Fibroblast of villous mesenchyme (primary cell): ENCODE data around the gene UBTFL1. TPM values are rescaled to one million over a fixed set of nuclear protein-coding genes. Genes with fewer than 3 reads are reported as not detected.

Experiments used
- DNase-seq: peaks from one replicate; pipeline ENCODE4 v3.0.0-alpha.2; 2010; ENCODE audit warnings: low read depth
- H3K4me3 ChIP-seq: 2 replicates; pipeline ENCODE4 v1.5.1; 2011; ENCODE audit warnings: low read depth, mild to moderate bottlenecking, low read length
- CTCF ChIP-seq: IDR thresholded peaks from 2 replicates; pipeline ENCODE4 v1.5.1; 2012; ENCODE audit warnings: low read depth, mild to moderate bottlenecking, low read length; ENCODE audit not compliant: insufficient read depth
- small RNA-seq: library from RNA; depleted of rRNA; stranded (forward); fragments of <200 nt; gene quantifications from one replicate; pipeline ENCODE3, GENCODE V24; 2012
- total RNA-seq: library from RNA; depleted of rRNA; stranded (reverse); fragments of >200 nt; gene quantifications from 2 replicates; pipeline ENCODE4 v1.2.3, GENCODE V29; 2012

Gene UBTFL1
- total RNA-seq, 1 donor: not detected

DNA sequence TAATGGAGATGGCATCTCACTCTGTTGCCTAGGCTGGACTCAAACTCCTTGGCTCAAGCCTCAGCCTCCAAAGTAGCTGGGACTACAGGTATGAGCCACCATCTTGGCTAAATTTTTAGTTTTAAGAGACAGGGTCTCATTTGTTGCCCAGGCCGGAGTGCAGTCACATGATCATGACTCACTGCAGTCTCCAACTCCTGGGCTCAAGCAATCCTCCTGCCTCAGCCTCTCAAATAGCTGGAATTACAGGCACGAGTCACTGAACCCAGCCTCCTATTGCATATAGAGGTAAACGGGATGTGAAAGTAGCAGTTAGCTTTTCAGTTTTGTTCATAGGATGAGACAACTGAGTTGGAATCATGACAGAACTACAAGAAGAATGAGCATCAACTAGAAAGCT, 39.2 kb downstream of the UBTFL1 start:
- TF ChIP-seq CTCF: no peak
- no peak overlapping the region for H3K4me3 ChIP-seq
- no peak for DNase-seq

DNA sequence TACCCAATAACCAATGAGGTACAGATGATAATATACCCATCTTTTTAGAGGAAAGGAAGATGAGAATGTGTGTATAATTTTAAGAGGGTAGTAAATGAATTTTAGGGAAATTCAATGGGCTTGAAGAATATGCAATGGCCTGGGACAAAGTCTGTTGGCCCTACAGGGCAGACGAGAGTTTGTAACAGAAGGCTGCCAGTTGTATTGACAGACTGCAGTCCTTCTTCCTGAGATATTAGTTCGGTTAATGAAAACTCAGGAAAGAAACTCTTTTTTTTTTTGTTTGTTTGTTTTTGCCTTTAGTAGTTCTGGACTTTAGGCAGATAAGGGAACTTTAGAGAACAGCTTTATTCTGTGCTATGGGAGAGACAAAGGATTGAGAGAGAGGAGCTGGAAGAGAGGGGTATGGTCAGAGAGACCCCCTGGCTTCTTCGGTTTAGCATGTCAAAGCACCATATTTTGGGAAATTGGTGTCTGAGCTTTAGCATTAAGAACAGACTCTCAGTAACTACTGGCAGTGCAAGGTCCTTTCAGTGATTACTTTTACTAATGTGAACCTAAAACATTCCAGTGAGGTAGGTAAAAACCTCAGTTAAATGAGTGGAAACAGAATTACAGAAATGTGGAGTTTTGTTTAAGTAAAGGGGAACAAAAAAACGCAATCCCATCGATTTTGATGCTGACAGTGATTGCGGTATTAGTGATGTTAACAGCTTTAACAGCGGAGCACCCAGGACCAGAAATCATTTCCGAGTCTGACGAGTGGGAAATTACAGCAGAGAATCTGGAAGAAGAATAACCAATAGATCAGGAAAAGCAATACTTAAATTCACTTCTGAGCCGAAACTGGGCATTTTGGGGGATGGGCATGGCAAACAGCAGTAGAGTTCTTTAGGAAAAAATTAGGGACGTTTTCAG, 48.1 kb downstream of the UBTFL1 start:
- TF ChIP-seq CTCF: no peak
- H3K4me3 ChIP-seq: peak overlapping the region; percentile 70
- DNase-seq: no peak

GRCh38 chr11:90134478-90135003, 48.8 kb downstream of the UBTFL1 start, which contains the start of gene NAALAD2:
TSS of gene NAALAD2 (plus strand) at chr11:90134663. CDS start at chr11:90134759, 96 bp downstream.
- DNase-seq: peak; percentile 47
- peak within 1 kb of the TSS; percentile 70 for H3K4me3 ChIP-seq
- TF ChIP-seq CTCF: no peak

DNA sequence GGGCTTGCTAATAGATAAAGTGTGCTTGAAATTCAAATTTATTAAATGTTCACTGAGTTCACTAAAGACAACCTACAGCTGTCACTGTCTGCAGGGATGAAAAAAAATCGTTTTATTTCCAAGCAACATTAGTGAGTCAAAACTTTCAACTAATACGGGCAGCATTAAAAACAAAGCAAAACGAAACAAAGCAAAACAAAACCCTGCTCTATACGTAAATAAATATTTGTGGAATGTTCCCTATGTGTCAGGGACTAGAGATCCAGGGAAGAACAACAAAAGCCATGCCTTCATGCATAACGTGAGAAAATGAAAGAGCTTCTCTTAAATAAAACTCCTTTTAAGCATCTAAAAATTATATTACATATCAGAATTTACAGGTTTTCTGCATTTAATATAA, 49.3 kb downstream of the UBTFL1 start:
- peak overlapping the region; percentile 70 for H3K4me3 ChIP-seq
- no peak for TF ChIP-seq CTCF
- peak; percentile 13 for DNase-seq

Small RNA genes lying within 50 kb of the gene (small RNA-seq; reads per million reads assigned to genes)
- gene AP000827.1 (not detected), gene RF00275 (not detected)

Other genes starting within 250 kb of the UBTFL1 start
- not detected in 2 replicates for gene TRIM64B, start 207.5 kb upstream of the UBTFL1 start, total RNA-seq
- gene TRIM49D1, start 163.7 kb upstream of the UBTFL1 start, total RNA-seq: not detected in 2 replicates
- gene TRIM49D2, start 161.9 kb upstream of the UBTFL1 start, total RNA-seq: not detected in 2 replicates
- not detected in 2 replicates for gene TRIM64, start 119.9 kb upstream of the UBTFL1 start, total RNA-seq
- not detected in 2 replicates for gene TRIM49C, start 54.8 kb upstream of the UBTFL1 start, total RNA-seq
- gene NAALAD2, start 48.7 kb downstream of the UBTFL1 start, total RNA-seq: 1.9 and 2.2 TPM in 2 replicates
- 24.8 and 43.2 TPM in 2 replicates for gene CHORDC1, start 137.1 kb downstream of the UBTFL1 start, total RNA-seq